Measurements from ENCODE around the gene TTC38.
"Not testable (repeated sequence)": the region's sequence is repeated elsewhere in the genome, so short reads cannot be mapped to it uniquely, and the experiment has no call there.

TTC38 gene

DNA sequence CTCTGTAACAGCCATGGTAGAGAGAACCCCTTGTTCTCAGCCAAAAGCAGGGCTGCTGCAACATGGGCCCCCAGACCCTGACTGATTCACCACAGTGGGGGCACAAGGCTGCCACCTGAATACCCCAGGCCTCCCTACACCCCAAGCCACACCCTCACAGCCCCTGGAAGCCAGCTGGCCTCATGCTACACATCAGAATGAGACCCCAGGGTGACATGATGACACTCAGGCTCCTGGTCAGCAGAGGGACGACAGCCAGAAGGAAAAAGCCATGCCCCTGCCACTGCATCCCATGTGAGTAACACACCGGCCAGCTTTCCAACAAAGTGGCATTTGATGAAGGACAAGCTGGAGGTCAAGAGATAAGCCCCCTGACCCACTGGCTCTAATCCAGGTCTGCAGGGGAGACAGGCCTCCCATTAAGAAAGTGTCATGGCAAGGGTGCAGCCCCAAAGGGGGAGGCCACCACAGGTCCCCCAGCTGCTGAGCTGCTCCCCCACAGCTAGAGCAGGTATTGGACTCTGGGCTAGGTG is 20.3 kb upstream of the TTC38 start:
- DNase-seq = no peak

DNA sequence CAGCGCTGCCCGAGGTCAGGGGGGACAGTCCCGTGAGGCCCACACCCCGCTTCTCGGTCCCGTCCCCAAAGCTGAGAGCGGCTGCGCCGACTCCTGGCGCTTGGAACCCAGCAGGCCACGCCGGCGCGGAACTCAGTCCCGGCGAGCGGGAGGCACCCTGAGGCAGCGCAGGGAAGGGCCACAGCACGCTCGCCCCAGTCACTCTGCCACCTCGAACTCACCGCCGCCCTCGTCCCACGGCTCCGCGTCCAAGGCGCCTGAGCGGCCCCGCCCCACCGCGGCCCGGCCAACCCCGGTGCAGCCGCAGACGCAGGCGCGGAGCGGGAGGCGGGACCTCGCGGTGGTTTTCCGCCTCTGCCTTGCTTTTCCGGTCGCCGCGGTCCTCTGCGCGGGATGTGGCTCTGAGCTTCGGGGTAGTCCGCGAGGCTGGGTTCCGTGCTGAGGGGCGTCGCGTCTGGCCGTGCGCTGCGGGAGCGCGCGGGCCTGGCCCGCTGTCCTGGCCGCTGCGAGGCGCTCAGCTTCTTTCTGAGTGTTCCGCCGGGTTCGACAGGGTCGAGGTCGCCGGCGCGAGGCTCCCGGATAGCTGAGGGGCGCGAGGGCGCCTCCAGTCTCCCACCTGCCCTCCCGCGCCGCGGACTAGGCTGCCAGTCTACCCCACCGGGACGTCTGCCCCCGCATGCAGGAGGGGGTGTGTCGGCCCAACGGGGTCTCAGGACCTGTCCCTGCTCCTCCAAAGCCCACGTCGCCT is 17.6 kb upstream of the TTC38 start, which contains the start of gene CDPF1:
TSS of gene CDPF1 (minus strand) at position 259 of the 748 bp plus-strand sequence. CDS start 2,009 bp downstream, outside the sequence.
- peak; percentile 94 for DNase-seq

DNA sequence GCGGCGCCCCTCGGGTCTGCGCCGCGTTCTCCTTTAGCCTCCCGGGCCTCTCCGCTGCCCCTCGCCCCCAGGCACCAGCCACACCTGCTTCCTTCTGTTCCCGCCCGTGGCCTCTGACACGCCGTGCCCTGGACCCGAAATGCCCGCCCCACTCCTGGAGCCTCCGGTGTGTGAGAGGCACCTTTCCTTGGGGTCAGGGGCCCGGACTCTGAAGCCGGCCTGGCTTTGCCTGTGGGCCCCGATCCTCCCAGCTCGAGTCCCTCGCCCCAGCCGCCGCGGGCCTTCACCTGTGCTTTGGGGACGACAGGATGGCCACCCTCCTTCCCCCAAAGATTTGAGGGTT is 17.1 kb upstream of the TTC38 start:
- DNase-seq = no peak

DNA sequence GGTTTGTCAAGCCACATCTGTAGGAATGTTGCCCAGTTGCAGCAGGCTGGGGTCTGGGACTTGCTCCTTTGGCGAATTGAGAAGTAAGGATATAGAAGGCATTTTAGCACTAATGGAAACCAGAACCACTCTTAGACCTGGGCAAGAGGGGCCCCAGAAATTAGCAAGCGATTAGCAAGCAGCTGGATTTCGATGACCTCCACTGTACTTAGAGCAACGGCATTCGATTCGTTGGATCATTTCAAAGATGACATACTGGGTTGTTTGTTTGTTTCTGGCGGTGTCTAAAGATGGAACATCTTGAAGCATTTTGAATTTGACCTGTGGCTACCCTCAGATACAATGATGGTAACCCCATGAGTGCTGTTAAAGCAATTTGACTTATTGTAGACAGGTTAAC is 16.5 kb upstream of the TTC38 start:
- no peak for DNase-seq

DNA sequence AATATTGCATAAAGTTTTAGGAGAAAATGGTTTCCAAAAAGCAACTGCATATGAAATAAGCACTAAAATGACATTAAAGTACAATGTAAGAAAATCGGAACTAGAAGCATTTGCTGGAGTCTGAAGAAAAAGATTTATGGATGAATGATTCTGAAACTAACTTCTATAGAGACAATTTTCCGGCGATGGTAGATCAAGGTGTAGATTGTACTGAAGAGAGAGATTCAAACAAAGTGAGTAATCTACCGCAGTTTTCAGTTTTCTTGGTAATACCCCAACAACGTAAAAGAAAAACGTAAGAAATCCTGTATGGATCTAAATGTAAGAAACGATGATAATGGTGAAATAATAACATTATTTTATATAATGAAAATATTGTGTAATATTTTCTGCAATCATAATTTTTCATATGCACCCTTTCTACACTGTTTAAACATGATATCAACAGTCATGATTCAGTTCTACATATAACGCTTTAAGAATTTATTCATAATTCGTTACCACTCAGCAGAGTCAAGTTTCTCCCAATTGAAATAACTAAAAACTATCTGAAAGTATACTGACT is 15.9 kb upstream of the TTC38 start:
- peak; percentile 72 for DNase-seq

DNA sequence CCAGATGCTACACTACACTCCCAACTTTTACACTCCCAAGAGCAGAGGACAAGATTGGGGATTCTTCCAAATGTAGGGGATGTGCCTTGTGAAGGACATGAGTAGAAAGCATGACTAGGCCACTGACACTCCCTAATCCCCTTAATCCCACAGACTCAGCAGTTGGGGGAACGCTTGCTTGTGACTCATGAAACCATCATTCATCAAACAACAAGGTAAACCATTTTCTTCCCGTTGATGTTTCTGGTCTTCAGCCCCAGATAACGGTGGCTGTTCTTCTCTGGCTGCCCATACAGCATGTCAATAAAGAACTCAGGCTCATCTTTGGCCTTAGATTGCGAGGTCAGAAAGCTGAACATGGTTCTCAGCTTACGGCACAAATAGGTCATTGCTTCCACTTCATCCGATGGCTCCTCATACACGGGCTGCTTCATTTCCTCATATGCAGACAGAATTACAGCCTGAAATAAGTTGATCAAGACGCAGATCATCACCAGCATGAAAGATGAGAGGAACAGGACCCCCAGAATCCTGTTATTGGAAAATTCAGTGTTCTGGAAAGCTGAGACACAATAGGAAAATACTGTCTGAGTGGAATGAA is 11.3 kb upstream of the TTC38 start:
- DNase-seq = no peak

DNA sequence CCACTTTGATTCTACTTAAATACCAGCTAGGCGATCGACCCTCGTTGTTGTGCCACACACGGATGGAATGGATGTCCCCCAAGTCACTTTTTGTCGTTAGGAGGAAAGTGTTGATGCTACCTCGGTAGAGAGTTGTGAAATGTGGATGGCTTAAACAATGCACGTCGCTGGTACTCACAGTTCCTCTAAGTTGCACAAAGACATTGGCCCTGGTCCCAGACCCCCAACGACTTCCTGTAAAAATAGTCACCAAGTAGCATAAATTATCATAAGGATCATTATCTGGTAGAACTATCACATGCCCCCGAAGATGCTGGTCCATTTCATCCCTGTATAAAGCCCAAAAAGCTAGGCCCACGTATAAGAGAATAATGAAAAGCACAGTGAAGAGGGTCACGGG is 8.4 kb upstream of the TTC38 start:
- DNase-seq = no peak

DNA sequence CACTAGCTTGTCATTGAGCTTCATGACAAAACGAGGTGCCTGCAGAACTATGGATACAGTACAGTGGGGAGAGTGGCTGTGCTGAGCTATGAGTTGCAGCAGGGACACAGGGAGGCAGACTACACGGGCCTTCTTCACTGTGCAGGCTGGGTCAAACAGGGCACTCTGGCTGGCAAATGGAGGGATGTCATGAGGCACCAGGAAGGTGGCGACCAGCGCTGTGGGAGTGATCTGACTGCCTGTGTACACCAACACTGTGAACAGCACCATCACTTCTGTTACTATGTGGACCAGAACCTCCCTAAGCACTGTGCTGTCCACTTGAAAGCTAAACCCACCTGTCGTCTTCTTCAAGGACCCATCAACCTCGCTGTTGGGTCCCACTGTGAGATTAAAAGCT is 7.8 kb upstream of the TTC38 start:
- DNase-seq = no peak

DNA sequence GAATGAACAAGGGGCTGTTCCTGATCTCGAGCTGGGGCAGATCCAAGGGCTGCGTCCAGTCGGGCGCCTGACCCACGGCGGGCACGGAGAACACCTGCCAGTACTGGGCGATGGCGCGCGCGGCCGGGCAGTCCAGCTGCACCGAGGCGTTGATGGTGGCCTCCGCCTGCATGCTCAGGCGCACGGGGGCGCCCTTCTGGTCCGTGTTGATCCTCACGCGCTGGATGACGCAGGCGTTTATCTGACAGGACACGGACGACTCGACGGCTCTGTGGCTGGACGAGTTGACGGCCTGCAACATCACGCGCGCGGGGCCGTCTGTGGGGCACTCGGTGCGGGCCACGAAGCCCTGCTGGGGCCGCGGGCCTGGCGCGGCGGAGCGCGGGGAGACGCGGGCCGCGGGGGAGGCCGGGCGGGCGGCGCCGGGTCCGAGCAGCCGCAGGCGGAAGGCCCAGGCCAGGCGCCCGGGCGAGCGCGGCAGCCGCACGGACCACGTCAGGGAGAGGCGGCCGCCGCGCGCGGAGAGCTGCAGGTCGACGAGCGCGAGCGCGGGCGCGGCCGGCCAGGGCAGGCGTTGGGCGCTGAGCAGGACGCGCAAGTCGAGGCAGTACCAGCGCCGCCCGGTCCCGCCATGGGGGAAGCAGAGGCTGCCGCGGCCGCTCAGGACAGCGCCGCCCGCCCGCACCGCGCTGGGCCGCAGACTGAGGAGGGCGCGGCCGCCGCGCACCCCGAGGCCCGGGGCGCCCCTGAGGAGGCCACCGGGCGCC is 5.2 kb upstream of the TTC38 start:
- DNase-seq = peak; percentile 35

DNA sequence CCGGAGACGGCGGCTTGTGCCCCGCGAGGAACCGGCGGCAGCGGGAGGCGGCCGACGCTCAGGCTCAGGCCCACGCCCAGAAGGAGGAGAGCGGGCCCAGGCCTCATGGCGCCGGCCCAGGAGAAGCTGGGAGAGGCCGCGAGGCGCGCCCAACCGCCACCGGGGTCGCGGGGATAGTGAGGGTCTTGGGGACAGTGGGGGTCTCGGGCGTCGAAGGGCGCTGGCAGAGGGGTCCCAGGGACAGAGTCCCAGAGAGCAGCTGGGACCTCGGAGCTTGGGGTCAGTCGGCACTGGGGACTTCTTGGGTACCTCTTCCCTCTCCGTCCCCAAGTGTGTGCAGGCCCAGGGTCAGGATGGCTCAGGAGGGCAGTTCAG is 4.6 kb upstream of the TTC38 start, which contains the start of gene PKDREJ:
TSS of gene PKDREJ (minus strand) at position 128 of the 375 bp plus-strand sequence. CDS start at position 107, 21 bp downstream.
- no peak for DNase-seq

DNA sequence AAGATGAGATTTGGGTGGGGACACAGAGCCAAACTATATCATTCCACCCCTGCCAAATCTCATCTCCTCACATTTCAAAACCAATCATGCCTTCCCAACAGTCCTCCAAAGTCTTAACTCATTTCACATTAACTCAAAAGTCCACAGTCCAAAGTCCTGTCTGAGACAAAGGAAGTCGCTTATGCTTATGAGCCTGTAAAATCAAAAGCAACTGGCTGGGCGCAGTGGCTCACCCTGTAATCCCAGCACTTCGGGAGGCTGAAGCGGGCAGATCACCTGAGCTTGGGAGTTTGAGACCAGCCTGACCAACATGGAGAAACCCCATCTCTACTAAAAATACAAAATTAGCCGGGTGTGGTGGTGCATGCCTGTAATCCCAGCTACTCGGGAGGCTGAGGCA is 3.3 kb upstream of the TTC38 start:
- DNase-seq = not testable (repeated sequence)

DNA sequence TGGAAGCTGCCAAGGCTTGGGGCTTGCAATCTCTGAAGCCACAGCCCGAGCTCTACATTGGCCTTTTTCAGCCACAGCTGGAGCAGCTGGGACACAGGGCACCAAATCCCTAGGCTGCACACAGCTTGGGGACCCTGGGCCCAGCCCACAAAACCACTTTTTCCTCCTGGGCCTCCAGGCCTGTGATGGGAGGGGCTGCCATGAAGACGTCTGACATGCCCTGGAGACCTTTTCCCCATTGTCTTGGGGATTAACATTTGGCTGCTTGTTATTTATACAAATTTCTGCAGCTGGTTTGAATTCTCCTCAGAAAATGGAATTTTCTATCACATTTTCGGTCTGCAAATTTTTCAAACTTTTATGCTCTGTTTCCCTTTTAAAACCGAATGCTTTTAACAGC is 2.2 kb upstream of the TTC38 start:
- not testable (repeated sequence) for DNase-seq

DNA sequence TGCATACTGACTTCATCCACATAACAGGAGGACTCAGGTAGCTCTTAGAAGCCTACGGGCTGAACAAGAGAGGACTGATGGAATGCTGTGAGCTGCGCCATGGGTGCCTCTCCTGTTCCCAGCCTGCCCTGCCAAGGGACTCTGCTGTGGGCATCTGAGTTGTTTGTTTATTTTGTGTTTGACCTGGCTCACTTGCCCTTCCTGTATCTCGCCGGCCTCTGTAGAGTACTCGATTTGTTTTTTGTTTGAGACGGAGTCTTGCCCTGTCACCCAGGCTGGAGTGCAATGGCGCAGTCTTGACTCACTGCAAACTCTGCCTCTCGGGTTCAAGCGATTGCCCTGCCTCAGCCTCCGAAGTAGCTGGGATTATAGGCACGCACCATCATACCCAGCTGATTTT is 1.8 kb downstream of the TTC38 start:
- no peak for DNase-seq

DNA sequence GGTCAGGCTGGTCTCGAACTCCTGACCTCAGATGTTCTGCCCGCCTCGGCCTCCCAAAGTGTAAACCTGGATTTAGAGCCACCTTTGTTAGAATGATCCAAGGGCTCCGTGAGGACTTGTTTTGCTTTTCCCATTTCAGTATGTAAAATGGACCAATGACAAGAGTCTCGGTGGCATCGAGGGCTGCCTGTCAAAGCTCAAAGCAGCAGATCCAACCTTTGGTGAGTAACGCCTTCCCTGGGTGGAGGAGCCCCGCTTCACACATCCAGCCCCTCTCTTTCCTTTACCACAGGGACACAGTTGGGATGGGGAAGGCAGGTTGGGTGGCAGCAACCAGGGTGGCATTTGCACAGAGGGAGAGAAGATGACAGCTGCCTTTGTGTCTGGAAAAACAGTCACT is 4.4 kb downstream of the TTC38 start:
- no peak for DNase-seq

DNA sequence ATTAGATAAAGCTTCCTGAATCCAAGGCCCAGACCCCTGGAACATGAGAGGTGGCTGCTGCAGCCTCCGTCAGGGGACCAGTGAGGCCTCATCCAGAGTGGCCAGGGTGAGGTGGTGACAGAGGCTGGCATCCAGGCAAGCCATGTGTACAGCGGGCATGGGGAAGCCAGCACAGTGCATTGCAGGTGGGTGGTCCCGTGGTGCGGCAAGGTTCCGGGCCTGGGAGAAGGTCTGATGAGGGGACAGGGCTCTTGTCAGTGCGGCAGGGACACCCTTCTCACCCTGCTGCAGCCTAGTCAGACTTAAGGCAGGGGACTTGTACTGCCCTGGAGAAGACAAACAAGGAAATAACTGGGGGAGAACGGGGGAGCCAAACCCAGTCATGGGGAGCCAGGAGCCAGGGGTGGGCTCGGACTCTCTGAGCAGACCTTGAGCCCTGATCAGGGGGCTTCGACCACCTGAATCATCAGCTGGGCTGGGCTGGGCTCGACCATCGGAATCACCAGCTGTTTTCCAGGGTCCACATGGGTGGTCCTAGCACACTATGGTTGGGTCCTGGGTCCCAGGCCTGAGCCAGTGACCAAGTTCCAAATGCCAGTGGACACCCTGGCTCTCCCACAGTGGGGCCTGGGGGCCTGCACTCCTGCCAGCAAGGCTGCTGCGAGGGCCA is 5.1 kb downstream of the TTC38 start:
- no peak for DNase-seq

DNA sequence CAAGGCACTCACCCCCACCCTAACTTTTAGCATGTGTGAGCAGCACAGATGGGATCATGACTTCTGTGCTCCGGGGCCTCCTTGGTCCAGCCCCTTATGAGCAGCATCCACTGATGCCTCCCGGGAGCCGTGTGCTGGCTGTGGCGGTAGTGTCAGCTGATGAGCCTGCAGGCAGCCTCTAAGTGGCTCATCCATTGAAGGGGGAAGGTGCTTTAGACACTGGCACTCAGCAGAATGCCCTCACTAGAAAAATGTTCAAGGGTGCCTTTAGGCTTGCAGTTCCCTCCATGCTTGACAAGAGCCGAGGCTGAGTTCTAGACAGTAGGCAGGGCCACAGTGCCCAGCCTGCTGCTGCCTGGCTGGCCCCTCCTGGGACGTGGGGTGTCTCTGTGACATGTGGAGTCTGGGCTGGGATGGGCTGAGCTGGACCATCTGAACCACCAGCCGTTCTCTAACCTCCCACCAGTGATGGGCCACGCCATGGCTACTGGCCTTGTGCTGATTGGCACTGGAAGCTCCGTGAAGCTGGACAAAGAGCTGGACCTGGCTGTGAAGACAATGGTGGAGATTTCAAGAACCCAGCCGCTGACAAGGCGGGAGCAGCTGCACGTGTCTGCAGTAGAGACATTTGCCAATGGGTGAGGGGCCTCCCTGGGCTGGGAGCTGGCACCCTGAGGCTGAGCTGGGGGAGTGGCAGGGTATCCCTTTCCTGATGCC is 5.8 kb downstream of the TTC38 start:
- DNase-seq = no peak

DNA sequence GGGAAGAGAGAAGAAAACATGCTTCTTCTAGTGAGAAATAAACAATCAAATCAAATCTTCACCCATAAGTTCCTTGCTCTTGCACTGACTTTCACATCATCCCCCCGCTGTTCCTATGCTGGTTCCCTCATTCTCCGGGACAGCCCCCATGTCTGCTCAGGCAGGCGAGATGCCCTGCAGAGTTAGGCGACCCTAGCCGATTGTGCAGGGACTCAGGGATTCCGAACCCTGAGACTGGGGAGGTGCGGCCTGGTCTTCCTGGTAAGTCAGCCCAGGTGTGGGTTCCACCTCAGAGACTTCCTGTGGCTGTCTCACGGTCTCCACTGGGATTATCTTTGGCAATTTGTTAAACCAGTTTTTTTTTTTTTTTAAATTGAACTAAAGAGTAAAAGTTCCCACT is 6.6 kb downstream of the TTC38 start:
- no peak for DNase-seq

DNA sequence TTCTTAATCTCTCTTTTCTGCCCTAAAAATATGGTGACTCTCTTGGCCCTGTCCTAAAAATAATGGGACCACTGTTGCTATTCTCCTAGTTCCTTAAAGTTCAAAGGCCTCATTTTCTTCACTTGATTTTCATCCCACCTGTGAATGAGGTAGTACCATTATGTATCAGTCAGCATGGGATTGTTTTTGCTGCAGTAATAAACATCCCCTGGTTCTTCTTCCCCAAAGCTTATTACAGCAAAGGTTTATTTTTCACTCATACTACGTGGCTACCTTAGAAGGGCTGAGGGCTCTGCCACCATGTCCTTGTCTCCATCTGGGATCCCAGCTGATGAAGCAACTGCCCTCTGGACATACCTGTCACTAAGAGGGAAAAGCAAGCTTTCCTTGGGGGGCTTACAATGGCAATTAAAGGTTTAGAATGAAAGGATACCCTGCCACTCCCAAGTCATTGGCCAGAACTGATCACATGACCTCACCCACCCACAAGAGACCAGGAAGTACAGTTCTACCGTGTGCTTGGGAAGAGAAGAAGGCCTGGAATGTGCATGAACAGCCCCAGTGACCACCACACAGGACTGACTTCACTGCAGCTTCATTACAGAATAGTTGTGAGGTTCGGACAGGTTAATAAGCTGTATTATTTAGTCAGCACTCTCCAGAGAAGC is 7.8 kb downstream of the TTC38 start:
- DNase-seq = no peak

DNA sequence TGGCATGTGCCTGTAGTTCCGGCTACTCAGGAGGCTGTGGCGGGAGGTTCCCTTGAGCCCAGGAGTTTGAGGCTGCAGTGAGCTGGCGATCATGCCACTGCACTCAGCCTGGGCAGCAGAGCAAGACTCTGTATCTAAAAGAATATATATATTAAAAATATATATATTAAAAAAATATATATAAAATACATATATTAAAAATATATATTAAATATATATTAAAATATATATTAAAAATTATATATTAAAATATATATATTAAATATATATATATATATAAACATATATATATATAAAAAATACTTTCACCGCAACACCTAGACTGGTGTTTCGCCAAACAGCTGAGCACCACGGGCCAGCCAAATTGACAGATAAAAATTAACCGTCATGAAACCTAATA is 8.8 kb downstream of the TTC38 start:
- no peak for DNase-seq

DNA sequence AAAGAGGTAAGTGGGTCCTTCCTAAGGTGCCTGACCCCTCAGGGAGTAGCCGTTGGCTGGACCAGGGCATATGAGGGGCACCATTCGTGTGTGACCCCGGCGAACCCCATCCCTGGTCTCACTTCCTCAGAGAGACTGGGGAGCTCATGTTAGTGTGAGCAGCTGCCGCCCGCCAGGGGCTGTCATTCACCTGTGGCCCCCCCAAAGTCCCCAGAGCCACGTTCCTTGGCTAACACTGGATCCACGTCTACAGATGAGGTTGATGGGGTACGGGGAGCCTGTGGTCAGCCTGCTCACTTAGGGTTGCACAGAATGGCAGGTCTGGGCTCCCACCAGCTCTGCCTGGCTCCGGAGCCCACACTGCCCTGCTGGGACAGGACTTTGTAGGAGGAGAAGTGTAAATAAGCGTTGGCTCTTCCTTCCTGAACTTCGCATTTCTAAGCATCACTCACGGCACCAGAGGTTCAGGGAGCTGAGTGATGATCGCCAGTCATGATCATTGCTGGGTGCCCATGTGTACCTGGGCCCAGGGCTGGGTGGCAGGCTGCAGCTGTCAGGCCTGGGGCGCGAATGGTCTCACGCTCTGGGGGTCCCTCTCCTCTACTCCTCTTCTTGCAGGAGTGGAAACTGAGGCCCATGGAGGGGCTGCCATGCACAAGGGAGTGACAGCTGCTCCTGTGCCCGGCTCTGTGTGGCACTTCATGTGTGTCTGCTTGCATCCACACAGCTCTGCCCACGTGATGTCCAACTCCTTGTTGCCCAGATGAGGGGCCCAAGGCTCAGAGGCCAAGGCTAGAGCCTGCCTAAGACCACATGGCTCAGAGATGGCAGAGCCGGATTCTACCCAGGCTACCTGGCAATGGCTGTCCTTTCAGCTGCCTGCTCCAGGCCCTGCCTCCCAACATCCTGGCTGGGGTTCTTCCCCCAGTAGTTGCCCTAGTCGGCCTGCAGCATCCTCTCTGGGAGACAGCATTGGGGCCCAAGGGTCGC is 11.1 kb downstream of the TTC38 start:
- no peak for DNase-seq
